ENCODE results near the gene CNNM3.

The CNNM3 gene

GRCh38 chr2:96808176-96808837 is 7.8 kb upstream of the CNNM3 start:
- H3K27ac ChIP-seq: no peak overlapping the region
- TF ChIP-seq, protein P1, sequence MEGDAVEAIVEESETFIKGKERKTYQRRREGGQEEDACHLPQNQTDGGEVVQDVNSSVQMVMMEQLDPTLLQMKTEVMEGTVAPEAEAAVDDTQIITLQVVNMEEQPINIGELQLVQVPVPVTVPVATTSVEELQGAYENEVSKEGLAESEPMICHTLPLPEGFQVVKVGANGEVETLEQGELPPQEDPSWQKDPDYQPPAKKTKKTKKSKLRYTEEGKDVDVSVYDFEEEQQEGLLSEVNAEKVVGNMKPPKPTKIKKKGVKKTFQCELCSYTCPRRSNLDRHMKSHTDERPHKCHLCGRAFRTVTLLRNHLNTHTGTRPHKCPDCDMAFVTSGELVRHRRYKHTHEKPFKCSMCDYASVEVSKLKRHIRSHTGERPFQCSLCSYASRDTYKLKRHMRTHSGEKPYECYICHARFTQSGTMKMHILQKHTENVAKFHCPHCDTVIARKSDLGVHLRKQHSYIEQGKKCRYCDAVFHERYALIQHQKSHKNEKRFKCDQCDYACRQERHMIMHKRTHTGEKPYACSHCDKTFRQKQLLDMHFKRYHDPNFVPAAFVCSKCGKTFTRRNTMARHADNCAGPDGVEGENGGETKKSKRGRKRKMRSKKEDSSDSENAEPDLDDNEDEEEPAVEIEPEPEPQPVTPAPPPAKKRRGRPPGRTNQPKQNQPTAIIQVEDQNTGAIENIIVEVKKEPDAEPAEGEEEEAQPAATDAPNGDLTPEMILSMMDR (IDR thresholded peaks at IDR 0.05): no peak
- no peak for TF ChIP-seq ZFX (IDR thresholded peaks at IDR 0.05; ENCODE audit: borderline replicate concordance)

DNA sequence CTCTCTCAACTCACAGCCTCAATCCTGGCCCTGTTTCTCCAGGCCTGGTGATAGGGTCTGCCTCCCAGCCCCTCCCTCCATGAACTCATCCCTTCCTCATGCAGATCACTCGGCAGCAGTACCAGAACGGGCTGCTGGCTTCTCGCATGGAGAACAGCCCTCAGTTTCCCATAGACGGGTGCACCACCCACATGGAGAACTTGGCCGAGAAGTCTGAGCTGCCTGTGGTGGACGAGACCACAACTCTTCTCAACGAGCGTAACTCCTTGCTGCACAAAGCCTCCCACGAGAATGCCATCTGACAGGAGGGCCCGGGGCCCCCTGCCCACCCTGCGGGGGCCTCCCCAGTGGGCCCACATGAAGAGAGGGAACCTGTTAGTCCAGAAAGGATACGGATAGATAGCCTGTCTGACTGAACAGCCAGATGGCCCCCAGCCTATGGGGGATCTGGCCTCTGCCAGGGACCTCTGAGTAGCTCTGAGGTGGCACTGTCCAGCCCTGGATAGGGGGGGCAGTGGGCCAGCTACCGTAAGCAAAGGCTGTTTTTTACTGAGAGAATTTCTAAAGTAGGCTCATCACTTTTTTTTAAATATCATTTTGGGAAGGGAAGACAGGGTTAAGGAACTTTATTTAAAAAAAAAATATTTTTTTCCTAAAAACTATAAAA is 6.7 kb upstream of the CNNM3 start:
- TF ChIP-seq ZFX (IDR thresholded peaks at IDR 0.05; ENCODE audit: borderline replicate concordance): no peak
- TF ChIP-seq, protein P1 (IDR thresholded peaks at IDR 0.05): no peak
- no peak overlapping the region for H3K27ac ChIP-seq

DNA sequence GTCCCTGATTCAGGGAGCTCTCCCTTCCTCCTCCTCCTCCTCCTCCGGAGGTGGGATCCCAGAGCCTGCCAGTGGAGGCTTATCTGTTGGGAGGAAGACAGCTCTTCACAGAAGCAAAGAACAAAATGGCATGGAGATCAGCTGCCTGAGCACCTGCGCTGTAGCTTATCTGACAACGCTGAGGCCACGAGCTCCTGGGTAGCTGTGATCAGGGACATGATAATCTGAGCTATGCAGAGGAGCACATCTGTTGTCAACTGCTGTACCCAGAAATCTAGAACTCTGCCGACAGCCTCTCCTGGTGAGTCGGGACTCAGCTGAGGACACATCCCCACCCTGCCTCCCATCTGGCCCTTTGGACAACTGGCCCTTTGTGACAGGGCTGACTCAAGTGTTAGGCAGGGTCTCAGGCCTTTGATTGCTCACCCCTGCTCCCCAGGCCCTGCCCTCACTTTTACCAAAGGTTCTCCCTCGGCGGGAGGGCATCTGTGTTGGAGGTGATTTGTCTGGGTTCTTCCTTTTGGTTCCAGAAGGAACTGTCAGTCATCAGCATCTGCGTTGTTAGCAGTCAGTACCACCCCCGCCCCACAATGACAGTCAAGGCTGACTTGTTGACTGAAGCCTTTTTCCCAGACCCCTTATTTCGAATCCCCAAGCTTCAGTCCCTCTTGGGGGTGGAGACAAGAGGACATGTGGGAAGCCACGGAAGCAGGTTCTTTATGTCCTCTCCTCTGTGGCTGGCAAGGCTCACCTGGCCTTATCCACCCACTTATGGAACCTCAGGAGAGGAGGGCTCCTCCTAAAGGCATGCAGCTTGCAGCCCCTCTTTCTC is 5.9 kb upstream of the CNNM3 start:
- TF ChIP-seq ZFX (IDR thresholded peaks at IDR 0.05; ENCODE audit: borderline replicate concordance): no peak
- TF ChIP-seq, protein P1 (IDR thresholded peaks at IDR 0.05): no peak
- no peak overlapping the region for H3K27ac ChIP-seq

DNA sequence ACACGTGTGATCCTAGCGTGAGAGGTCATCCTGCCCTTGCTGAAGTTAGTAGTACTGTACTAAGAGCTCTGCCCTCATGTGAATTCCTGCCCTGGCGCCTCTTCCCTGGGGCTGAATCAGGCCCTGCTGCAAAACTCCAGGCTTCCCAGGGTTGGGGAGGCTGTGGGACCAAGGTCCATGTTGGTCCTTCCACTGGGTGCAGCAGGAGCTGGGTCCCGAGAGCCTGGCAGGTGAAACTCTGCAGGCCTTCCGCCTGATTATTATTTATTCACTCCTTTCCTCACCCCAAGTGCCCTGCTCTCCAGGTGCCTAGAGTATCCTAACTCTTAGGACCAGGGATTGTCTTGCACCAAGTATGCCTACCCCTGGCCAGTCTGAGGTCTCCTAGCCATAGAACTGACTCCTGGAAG is 5.3 kb upstream of the CNNM3 start:
- TF ChIP-seq, protein P1 (IDR thresholded peaks at IDR 0.05): no peak
- no peak for TF ChIP-seq ZFX (IDR thresholded peaks at IDR 0.05; ENCODE audit: borderline replicate concordance)
- H3K27ac ChIP-seq: no peak overlapping the region

GRCh38 chr2:96811917-96812316 is 4.2 kb upstream of the CNNM3 start:
- no peak for TF ChIP-seq ZFX (IDR thresholded peaks at IDR 0.05; ENCODE audit: borderline replicate concordance)
- TF ChIP-seq, protein P1 (IDR thresholded peaks at IDR 0.05): no peak
- no peak overlapping the region for H3K27ac ChIP-seq

- TF ChIP-seq ZFX (IDR thresholded peaks at IDR 0.05; ENCODE audit: borderline replicate concordance): no peak
- TF ChIP-seq, protein P1 (IDR thresholded peaks at IDR 0.05): no peak
- no peak overlapping the region for H3K27ac ChIP-seq
These were observed 2.4 kb upstream of the CNNM3 start for GRCh38 chr2:96813656-96814055.
